BJ (cell line): ENCODE results near the gene HTRA3. TPM values are rescaled to one million over a fixed set of nuclear protein-coding genes. Genes with fewer than 3 reads are reported as not detected.

Experiments
- CTCF ChIA-PET: fragments of 350-600 bp; formaldehyde crosslinking; extraction: SDS; loops from one replicate; lab custom pipeline; 2021; ENCODE audit warnings: antibody characterized with exemption, inconsistent platforms; lab: Yijun Ruan, JAX
- POLR2A ChIA-PET: fragments of 300-600 bp; sonication (Branson Sonifier 250); formaldehyde crosslinking; extraction: SDS; loops from one replicate; lab custom pipeline; 2021; ENCODE audit warnings: antibody characterized with exemption; lab: Charles Lee
- DNase-seq: peaks from one replicate; pipeline ENCODE4 v3.0.0-alpha.2; 2011; ENCODE audit warnings: low read depth
- H3K27me3 ChIP-seq: 2 replicates; pipeline ENCODE4 v1.6.0; 2011; ENCODE audit warnings: low read length; ENCODE audit not compliant: control insufficient read depth, insufficient read depth
- H3K36me3 ChIP-seq: 2 replicates; pipeline ENCODE4 v1.5.1; 2011; ENCODE audit warnings: low read length; ENCODE audit not compliant: control insufficient read depth, insufficient read depth
- H3K4me3 ChIP-seq: 2 replicates; pipeline ENCODE4 v1.5.1; 2011; ENCODE audit warnings: low read depth, mild to moderate bottlenecking, control low read depth, low read length
- CTCF ChIP-seq: IDR thresholded peaks from 2 replicates; pipeline ENCODE4 v1.5.1; 2011; ENCODE audit warnings: low read depth, mild to moderate bottlenecking, control low read depth, inconsistent platforms, low read length, moderate library complexity; ENCODE audit not compliant: insufficient read depth
- polyA plus RNA-seq: library from polyadenylated mRNA; depleted of rRNA; stranded (reverse); fragments of >200 nt; gene quantifications from 2 replicates; pipeline ENCODE4 v1.2.3, GENCODE V29; 2011

Gene HTRA3
- polyA plus RNA-seq, 1 experiment, result 5.7 TPM

- POLR2A ChIA-PET, result no interaction called here
- no peak for TF ChIP-seq CTCF
- Histone ChIP-seq H3K4me3 (no peak overlapping the region), H3K27me3 (no peaks in the 10 kb centered on the region; the same call in 1 of the 2 replicates), H3K36me3 (no peaks in the 10 kb centered on the region)
- CTCF ChIA-PET, result interaction anchor here (0.9 kb wide), 1 partner anchor 10 kb away, joined by 3 read pairs; no protein-coding TSS in a partner anchor
- no peak for DNase-seq
Observed at GRCh38 chr4:8332038-8332857, 62.7 kb downstream of the HTRA3 start.

- Histone ChIP-seq H3K36me3 (no peaks in the 10 kb centered on the region), H3K4me3 (no peak overlapping the region), H3K27me3 (no peaks in the 10 kb centered on the region; the same call in 1 of the 2 replicates)
- TF ChIP-seq CTCF, result no peak
- CTCF ChIA-PET, result interaction anchor here (1.1 kb wide), 1 partner anchor 32 kb away, joined by 3 read pairs; no protein-coding TSS in a partner anchor
- no peak for DNase-seq
- POLR2A ChIA-PET, result no interaction called here
Observed at GRCh38 chr4:8332891-8333331, 63.4 kb downstream of the HTRA3 start.

DNA sequence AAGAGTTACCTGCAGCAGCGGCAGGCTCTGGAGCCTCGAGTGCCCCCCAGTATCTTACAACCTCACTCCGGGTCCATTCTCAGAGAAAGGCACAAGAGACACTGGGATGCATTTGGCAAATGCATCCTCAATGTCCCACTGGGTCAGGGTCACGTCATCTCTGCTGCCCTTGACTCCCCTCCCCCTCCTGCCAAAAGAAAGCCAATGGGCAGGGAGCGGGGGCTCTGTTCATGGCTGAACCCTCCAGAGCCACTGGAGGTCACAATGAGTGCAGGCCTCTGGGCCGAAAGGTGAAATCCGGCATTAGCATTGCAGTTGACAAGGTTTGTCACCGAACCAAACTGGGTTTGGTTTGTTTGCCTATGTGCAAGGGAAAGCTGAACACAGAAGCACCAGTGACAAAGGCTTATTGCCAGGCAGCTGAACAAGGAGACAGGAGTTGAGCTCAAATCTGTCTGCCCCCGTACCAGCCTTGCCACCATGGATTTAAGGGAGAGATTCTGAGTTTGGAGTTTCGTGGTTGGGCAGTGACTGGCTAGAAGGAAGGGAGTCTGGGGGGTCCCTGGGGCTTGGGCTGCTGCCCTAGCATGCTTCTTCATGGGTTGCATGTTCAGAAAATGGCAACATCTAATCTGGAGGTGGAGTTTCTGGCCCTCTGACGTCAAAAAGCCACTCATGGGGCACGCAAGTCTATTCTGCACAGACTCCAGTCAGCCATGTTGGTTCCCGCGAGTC, 64.3 kb downstream of the HTRA3 start:
- TF ChIP-seq CTCF, result no peak
- no peaks in the 10 kb centered on the region; the same call in 1 of the 2 replicates for H3K27me3 ChIP-seq
- H3K4me3 ChIP-seq, result no peak overlapping the region
- CTCF ChIA-PET, result interaction anchor here (0.6 to 1.1 kb wide), 3 partner anchors 31 to 694 kb away, joined by 3 read pairs; no protein-coding TSS in a partner anchor
- POLR2A ChIA-PET, result no interaction called here
- no peak for DNase-seq
- no peaks in the 10 kb centered on the region for H3K36me3 ChIP-seq

- ChIA-PET POLR2A (no interaction called here), CTCF (interaction anchor here (0.6 kb wide), 1 partner anchor 56 kb away, joined by 3 read pairs; no protein-coding TSS in a partner anchor)
- H3K4me3 ChIP-seq, result no peak overlapping the region
- no peaks in the 10 kb centered on the region; the same call in 1 of the 2 replicates for H3K27me3 ChIP-seq
- DNase-seq, result no peak
- H3K36me3 ChIP-seq, result no peaks in the 10 kb centered on the region
- TF ChIP-seq CTCF, result no peak
Observed at GRCh38 chr4:8334786-8335460, 65.4 kb downstream of the HTRA3 start.

DNA sequence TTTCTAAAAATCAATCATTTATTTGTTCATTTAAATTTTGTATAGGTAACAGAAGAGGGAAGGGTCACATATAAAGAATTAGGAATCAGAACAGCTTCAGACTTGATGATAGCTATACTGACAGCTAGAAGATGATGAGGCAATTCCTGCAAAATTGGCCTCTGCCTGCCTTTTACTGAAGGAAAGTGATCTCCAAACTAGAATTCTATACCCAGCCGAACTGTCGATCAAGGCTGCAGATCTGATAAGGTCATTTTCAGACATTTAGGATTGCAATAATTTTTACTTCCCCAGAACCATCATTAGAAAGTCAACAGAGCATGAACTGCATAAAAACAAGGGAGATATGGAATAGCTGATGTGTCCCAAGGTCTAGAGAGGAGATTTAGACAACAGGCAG, 66.3 kb downstream of the HTRA3 start:
- ChIA-PET CTCF (no interaction called here), POLR2A (no interaction called here)
- H3K4me3 ChIP-seq, result no peak overlapping the region
- DNase-seq, result no peak
- no peaks in the 10 kb centered on the region for H3K36me3 ChIP-seq
- H3K27me3 ChIP-seq, result no peaks in the 10 kb centered on the region; the same call in 1 of the 2 replicates
- no peak for TF ChIP-seq CTCF
